NOMO-1 treated with DMSO at 0.1 percent for 48 hours (cell line): ENCODE measurements around the gene SF3A1.

ENCODE experiments used
- DNase-seq: peaks from one replicate; lab custom pipeline; 2025; ENCODE audit not compliant: unreplicated experiment; lab: John Stamatoyannopoulos, UW

Gene SF3A1

GRCh38 chr22:30325724-30326254, 30.9 kb downstream of the SF3A1 start:
- DNase-seq, result no peak

DNA sequence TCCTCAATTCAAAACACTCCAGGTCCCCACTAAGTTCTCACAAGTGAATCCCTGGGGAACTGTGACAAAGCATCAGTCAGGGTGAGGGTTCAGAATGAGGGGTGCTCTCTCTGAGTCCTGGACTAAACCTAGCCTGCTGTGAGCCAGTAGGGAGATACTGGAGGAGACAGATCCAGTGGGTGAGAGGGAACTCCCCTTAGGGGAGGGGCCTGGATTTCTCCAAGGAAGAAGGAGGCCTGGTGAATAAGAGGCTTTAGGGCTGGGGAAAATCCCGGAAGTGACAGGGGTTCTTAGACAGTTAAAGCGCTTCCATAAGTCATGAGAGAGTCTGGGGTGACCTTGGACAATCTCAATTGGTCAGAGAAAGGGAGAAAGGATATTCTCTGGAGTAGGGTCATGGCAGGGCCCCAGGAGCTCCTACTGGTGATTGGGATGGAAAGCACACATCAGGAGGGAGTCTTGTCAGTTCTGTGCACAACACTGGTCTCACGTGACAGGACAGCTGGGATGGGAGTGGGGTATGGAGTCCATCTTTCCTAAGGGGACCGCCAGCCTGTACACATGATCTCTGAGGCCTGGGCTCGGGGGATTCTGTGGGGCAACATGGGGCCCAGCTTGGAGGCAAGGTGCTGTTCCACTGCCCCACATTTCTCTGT, 31.5 kb downstream of the SF3A1 start:
- no peak for DNase-seq

DNA sequence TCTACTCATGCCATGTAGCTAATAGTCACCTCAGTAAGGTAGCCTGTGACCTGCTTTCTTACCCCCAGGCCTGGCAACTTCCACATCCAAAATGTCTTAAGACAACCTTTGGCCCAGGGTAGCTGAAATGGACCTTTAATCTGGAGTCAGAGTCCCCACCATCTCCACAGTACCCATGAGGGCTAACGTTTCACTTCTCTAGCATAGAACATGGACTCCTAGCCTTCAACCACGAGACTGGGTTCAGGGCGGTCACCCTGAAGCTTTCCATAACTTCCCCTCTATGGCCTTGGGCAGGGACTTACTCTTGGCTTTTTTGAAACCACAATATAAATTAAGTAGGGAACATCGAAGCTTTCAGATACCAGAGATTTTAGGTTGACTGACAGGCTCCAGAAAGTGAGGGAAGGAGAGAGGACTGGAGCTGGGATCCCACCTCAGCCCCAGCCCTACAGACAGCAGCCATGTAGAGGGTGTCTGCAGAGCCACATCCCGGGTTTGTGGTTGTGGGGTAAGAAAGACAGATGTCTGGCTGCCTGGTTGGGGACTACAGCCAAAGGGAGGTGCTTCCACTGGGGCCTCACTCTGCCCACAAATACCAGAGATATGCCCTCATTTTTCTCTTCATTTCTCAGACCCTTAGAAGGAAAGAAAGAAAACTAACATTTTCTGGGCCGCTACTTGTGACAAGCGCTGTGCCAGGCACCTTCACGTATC, 32.5 kb downstream of the SF3A1 start:
- no peak for DNase-seq

DNA sequence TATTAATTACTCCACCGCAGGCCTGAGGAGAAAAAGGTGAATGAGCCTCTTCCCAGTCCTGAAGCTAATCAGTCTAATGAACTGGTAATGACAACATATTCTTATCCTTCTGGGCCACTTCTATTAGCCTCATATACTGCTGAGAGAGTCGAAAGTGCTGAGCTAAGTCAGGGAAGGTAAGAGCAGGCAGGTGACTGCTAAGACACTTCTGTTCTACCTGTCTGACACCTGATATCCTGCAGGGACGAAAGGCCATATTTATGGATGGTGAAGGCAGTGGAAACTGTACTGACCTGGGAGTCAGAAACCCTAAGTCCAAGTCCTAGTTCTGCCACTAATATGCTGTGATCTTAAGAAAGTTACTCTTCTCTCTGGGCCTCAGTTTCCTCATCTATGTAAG, 33.4 kb downstream of the SF3A1 start:
- DNase-seq, result no peak

DNA sequence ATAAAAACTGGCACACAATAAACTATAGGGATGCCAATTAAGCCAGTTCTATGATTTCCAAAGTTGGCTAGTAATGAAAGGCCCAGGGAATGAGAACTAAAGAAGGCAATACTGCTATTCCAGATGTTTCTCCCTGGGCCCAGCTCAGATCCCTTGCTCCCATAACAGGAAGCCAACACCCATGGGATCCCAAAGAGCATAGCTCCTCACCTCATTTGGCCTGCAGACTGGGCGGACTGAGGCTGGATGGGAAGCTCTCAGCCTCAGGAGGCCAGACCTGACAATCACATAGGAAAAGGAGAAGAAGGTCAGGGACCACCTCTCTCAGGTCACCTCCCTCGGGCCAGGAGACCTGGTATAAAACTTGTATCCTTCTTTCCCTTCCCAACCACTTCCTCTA, 35.2 kb downstream of the SF3A1 start:
- DNase-seq, result no peak

- no peak for DNase-seq
Observed at GRCh38 chr22:30320021-30320556, 36.6 kb downstream of the SF3A1 start.

DNA sequence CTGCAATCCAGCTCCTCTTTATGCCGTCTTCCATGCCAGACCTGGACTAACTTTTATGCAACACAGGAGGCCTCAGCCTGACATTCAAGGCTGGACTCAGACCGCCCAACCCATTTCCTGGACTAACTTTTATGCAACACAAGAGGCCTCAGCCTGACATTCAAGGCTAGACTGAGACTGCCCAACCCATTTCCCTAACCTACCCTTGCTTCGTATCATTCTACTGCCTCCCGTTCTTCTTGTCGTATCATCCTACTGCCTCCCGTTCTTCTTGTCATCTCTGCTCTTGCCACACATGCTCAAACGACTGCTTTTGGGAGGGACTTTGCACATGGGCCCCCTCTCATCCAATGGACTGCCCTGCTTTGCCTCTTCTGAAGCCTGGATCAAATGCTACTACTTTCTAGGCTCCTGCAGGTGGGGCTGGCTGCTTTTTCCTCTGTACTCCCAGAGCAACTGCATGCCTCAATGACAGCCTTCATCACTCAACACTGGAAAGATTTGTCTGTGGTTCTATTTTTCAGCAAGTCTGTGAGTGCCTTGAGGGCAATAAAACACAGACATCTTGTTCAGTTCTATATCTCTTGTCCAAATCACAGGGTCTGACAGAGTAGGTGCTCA, 37.8 kb downstream of the SF3A1 start:
- no peak for DNase-seq

GRCh38 chr22:30317778-30318177, 38.9 kb downstream of the SF3A1 start:
- no peak for DNase-seq

GRCh38 chr22:30315962-30316576, 40.6 kb downstream of the SF3A1 start:
- no peak for DNase-seq

DNA sequence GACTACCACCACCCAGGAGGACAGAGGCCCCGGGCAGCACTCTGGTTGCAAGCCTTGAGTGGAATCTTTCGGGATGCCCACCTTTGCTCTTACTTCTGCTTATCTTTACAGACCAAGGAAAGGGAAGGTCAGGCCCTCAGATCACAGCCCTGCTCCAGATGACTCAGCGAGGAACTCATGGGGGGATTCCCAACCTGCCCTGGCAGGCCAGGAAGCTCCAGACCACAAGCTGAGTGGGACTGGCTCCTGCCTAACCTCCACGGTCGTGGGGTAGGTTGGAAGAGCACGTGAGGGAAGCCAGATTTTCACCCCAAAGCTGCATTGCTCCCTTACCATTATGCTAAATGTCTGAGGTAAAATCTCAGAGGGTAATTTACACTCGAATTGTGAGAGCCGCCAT, 41.8 kb downstream of the SF3A1 start:
- no peak for DNase-seq

DNA sequence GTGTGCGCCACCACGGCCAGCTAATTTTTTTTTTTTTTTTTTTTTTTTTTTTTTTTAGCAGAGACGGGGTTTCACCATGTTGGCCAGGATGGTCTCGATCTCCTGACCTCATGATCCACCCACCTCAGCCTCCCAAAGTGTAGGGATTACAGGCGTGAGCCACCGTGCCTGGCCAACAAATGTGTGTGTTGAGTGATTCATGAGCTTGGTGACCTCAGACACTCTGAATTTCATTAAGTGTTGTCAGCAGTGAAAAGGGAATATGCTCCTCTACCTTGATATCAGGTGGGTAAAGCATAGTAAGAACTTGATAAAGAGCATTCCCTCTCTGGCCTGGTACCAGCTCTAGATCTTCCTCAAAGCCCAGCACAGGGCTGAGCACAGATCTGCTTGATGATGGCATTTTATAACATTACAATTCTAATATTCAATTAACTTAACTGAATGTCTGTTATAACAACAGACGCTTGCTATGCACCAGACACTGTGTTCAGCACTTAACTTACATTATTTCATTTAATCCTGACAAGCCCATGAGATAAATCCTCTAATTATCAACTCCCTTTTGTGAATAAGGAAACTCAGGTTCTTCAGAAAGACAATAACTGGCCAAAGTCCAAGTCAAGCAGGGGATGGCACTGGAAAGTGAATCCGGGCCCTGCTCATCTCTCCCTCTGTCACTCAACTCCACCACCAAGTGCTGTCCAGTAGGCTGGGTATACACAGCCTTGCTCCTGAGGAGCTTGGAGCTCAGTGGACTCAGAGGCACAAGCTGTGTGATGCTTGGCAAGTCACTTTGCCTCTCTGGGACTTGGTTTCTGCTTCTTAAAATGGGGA, 42.9 kb downstream of the SF3A1 start:
- no peak for DNase-seq

DNA sequence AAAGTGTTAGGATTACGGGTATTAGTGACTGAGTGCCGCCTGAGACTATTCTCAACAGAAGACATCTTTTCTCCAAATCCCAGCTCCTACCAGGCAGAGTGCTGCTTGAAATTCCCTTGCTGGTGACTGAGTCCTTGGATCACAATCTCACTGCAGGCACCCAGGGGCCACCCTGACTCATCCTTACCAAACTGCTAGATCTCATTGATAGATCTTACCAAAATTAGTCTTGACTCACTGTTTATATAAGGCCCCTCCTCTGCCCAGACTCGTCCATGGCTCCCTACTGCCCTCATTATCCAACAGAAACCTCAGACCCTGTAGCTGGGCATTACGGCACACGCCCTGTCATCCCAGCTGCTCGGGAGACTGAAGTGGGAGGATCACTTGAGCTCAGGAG, 44.6 kb downstream of the SF3A1 start:
- DNase-seq, result no peak

- DNase-seq, result no peak
Observed at GRCh38 chr22:30310881-30311771, 45.6 kb downstream of the SF3A1 start.

DNA sequence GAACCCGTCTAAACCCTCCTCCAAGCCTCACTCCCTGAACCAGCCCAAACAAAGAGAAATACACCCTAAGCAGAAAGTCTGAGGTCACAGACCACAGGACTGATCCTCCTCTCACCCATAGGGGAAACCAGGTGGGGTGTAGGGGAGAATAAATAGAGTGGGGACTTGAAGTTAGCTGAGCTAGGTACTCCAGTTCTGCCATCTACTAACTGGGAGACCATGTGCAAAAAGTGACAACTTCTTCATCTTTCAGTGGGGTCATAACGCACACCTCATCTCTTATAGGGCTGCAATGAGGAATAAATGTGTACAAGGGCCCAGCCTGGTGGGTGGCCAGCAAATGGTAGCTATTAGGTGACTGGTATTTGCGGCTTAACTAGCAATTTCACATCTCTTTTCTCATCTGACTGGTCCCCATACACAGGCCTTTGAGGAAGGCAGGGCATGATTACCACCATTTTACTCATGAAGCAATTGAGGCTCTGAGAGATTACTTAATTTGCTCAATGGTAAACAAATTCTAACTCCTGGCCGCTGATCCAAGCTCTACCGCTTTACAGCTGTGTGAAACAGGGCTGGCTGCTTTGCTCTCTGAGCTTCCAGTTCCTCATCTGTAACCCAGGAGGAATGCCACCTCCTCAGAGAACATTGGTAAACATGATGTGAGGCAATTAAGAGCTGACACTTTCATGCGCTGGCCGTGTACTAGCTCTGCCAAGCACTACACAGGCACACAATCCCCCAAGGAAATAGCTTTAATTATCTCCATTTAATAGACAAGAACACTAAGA, 46.5 kb downstream of the SF3A1 start:
- peak; percentile 82 for DNase-seq

- no peak for DNase-seq
Observed at GRCh38 chr22:30308518-30309230, 48.0 kb downstream of the SF3A1 start.

- no peak for DNase-seq
Observed at GRCh38 chr22:30308093-30308492, 48.6 kb downstream of the SF3A1 start.

DNA sequence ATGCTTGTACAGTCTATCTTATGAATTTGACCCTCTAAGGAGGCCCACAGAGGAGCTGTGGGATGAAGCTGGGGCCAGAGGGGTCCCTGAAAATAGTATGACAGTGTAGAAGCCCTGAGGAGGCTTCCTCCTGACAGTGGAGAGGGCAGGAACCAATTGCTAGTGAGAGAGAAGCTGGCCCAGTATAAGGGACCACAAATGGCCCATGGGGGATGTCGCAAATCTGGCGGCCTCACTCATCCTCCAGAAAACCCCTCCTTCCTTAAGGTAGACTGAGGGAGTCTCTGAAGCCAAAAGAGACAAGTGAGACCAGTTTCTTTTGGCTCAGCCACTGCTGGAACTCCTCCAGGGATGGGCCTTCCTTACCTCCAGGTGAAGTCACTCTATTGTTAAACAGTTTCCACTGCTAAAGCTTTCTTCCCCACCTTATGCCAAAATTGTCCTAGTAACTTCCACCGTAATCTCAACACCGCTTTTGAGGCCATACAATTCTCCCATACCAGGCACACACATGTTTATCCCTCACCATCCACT, 49.6 kb downstream of the SF3A1 start:
- DNase-seq, result no peak

- no peak for DNase-seq
Observed at GRCh38 chr22:30306627-30307011, 50.1 kb downstream of the SF3A1 start.
